Gastroesophageal sphincter (tissue), 3 donors: ENCODE measurements around the gene CSF3.

Experiments used
- POLR2A ChIP-seq, 2 donors: fragments of 450-650 bp; IDR thresholded peaks; one replicate each; pipeline ENCODE4 v1.6.1; 2017; ENCODE audit warnings: antibody characterized with exemption in 2 of 2, mild to moderate bottlenecking in 2 of 2, moderate library complexity in 1 of 2
- TF ChIP-seq, protein P1 (sequence below), 4 experiments: fragments of 200-600 bp in 2 of 4; fragments of 450-650 bp in 2 of 4; sonication (generic) in 1 of 4; IDR thresholded peaks; one replicate each; pipeline ENCODE4 v1.5.1; 2017 to 2019; ENCODE audit warnings: antibody characterized with exemption in 4 of 4, mild to moderate bottlenecking in 2 of 4, moderate library complexity in 2 of 4

- TF ChIP-seq, protein P1, sequence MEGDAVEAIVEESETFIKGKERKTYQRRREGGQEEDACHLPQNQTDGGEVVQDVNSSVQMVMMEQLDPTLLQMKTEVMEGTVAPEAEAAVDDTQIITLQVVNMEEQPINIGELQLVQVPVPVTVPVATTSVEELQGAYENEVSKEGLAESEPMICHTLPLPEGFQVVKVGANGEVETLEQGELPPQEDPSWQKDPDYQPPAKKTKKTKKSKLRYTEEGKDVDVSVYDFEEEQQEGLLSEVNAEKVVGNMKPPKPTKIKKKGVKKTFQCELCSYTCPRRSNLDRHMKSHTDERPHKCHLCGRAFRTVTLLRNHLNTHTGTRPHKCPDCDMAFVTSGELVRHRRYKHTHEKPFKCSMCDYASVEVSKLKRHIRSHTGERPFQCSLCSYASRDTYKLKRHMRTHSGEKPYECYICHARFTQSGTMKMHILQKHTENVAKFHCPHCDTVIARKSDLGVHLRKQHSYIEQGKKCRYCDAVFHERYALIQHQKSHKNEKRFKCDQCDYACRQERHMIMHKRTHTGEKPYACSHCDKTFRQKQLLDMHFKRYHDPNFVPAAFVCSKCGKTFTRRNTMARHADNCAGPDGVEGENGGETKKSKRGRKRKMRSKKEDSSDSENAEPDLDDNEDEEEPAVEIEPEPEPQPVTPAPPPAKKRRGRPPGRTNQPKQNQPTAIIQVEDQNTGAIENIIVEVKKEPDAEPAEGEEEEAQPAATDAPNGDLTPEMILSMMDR (IDR thresholded peaks at IDR 0.05): no peak
- no peak for TF ChIP-seq POLR2A (IDR thresholded peaks at IDR 0.05)
Observed at GRCh38 chr17:40065769-40066510, 50.7 kb downstream of the CSF3 start.
